Gastrocnemius medialis (tissue), 4 donors: ENCODE results near the gene PLBD2. TPM values are rescaled to one million over a fixed set of nuclear protein-coding genes. Genes with fewer than 3 reads are reported as not detected.

Source experiments
- ATAC-seq, 2 donors: fragments of 150-250 bp; one replicate each; pipeline ENCODE4 v1.9.1; 2016
- DNase-seq, 2 donors: peaks; one replicate each; pipeline ENCODE4 v3.0.0-alpha.2; 2019
- H3K27ac ChIP-seq, 4 donors: fragments of 200-600 bp; sonication (generic); 1 replicate in 1 of 4; 2 replicates in 3 of 4; pipeline ENCODE4 v1.5.1; 2016 to 2018; ENCODE audit warnings: mild to moderate bottlenecking in 2 of 4, moderate library complexity in 1 of 4
- H3K27me3 ChIP-seq, 3 donors: fragments of 200-600 bp; sonication (generic) in 2 of 3; 1 replicate in 1 of 3; 2 replicates in 2 of 3; pipeline versions ENCODE4 v1.5.1 to v1.6.0; 2016 to 2019; ENCODE audit warnings: mild to moderate bottlenecking in 1 of 3, moderate library complexity in 1 of 3
- H3K36me3 ChIP-seq, 2 donors: fragments of 200-600 bp; sonication (generic) in 1 of 2; one replicate each; pipeline ENCODE4 v1.5.1; 2017 to 2018
- H3K4me1 ChIP-seq, 2 donors: fragments of 200-600 bp; sonication (generic) in 1 of 2; one replicate each; pipeline ENCODE4 v1.5.1; 2016 to 2017; ENCODE audit warnings: mild to moderate bottlenecking in 2 of 2
- H3K4me3 ChIP-seq, 4 donors: fragments of 200-600 bp; sonication (generic) in 3 of 4; 1 replicate in 1 of 4; 2 replicates in 3 of 4; pipeline ENCODE4 v1.5.1; 2016 to 2019; ENCODE audit warnings: mild to moderate bottlenecking in 2 of 4
- H3K9me3 ChIP-seq, 3 donors: fragments of 200-600 bp; sonication (generic) in 2 of 3; 1 replicate in 1 of 3; 2 replicates in 2 of 3; pipeline ENCODE4 v1.5.1; 2016 to 2019
- CTCF ChIP-seq, 5 experiments: fragments of 450-650 bp in 3 of 5; fragments of 200-600 bp in 2 of 5; sonication (generic) in 2 of 5; IDR thresholded peaks in 4 of 5; conservative IDR thresholded peaks in 1 of 5; 1 replicate in 4 of 5; 2 replicates in 1 of 5; pipeline ENCODE4 v1.5.1; 2016 to 2019; ENCODE audit warnings: antibody characterized with exemption in 5 of 5, mild to moderate bottlenecking in 3 of 5, moderate library complexity in 3 of 5
- POLR2A ChIP-seq, 2 donors: fragments of 450-650 bp; IDR thresholded peaks; one replicate each; pipeline ENCODE4 v1.6.1; 2017; ENCODE audit warnings: antibody characterized with exemption in 2 of 2, mild to moderate bottlenecking in 2 of 2, moderate library complexity in 2 of 2
- in situ Hi-C, 4 donors: fragments of 200-750 bp; cut with MboI; loops; one replicate each; pipeline versions ENCODE4 v1.15.0 to v1.8.0; 2017; ENCODE audit warnings: low sequenced_read_pairs in 4 of 4
- intact Hi-C: fragments of 100-400 bp; cut with DNase I; formaldehyde crosslinking; loops from one replicate; pipeline ENCODE4 v1.15.1; 2023; ENCODE audit warnings: low total_unique reads
- total RNA-seq, 4 donors: library from RNA; depleted of rRNA; stranded (reverse); fragments of >200 nt; gene quantifications; one replicate each; pipeline versions ENCODE4 v1.1.0 to v1.2.3, GENCODE V29; 2016

PLBD2 gene
- total RNA-seq, 4 donors from 2014 or later: 12.0 to 28.9 (median 26.8) TPM

DNA sequence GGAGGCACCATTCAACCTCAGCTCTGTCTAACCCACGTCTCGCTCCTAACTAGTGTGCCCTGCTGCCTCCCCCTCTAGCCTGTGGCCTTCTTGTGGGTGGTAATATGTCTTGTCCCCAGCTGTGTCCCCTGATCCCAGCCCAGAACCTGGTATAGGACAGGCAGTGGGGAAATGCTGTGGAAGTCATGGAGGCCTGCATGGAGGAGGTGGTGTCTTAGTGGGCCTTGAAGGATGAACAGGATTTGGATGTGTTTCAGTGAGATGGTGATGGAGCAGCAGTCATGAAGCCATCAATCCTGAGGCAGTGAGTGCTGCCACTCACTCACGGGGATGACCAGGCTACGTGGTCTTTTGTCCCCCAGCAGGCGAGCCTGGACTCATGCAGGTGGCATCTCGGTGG lies 13.4 kb downstream of the PLBD2 start:
- Histone ChIP-seq H3K4me1 (peaks cover 3 to 12% of the 10 kb centered on the region in 2 donors), H3K36me3 (peaks cover 0 to 35% of the 10 kb centered on the region in 2 donors), H3K9me3 (no peaks in the 10 kb centered on the region), H3K27ac (no peak overlapping the region), H3K4me3 (no peak overlapping the region), H3K27me3 (no peaks in the 10 kb centered on the region)
- no peak for ATAC-seq
- TF ChIP-seq POLR2A (IDR thresholded peaks at IDR 0.05) (no peak), CTCF (IDR thresholded peaks at IDR 0.05 in 4 of 5, conservative IDR thresholded peaks at IDR 0.05 in 1 of 5) (no peak)
- in situ Hi-C loops (no loop called here), intact Hi-C loops (no loop called here)
- no peak for DNase-seq

GRCh38 chr12:113372371-113372770 lies 14.0 kb downstream of the PLBD2 start:
- ATAC-seq: no peak

GRCh38 chr12:113373440-113373839 lies 15.1 kb downstream of the PLBD2 start:
- intact Hi-C loops (no loop called here), in situ Hi-C loops (no loop called here)
- Histone ChIP-seq H3K36me3 (peaks cover 0 to 47% of the 10 kb centered on the region in 2 donors), H3K4me3 (no peak overlapping the region), H3K4me1 (no peaks in the 10 kb centered on the region), H3K27ac (no peak overlapping the region), H3K9me3 (no peaks in the 10 kb centered on the region), H3K27me3 (no peaks in the 10 kb centered on the region)
- DNase-seq (no peak), ATAC-seq (no peak)
- TF ChIP-seq CTCF (IDR thresholded peaks at IDR 0.05 in 4 of 5, conservative IDR thresholded peaks at IDR 0.05 in 1 of 5) (no peak), POLR2A (IDR thresholded peaks at IDR 0.05) (no peak)

More at GRCh38 chr12:113372371-113372770, 14.0 kb downstream of the PLBD2 start:
- intact Hi-C loops (no loop called here), in situ Hi-C loops (no loop called here)
- Histone ChIP-seq H3K9me3 (no peaks in the 10 kb centered on the region), H3K27ac (no peak overlapping the region), H3K36me3 (peaks cover 0 to 39% of the 10 kb centered on the region in 2 donors), H3K4me3 (no peak overlapping the region), H3K27me3 (no peaks in the 10 kb centered on the region), H3K4me1 (peaks cover 0 to 8% of the 10 kb centered on the region in 2 donors)
- DNase-seq: no peak
- no peak for TF ChIP-seq CTCF (IDR thresholded peaks at IDR 0.05 in 4 of 5, conservative IDR thresholded peaks at IDR 0.05 in 1 of 5)

DNA sequence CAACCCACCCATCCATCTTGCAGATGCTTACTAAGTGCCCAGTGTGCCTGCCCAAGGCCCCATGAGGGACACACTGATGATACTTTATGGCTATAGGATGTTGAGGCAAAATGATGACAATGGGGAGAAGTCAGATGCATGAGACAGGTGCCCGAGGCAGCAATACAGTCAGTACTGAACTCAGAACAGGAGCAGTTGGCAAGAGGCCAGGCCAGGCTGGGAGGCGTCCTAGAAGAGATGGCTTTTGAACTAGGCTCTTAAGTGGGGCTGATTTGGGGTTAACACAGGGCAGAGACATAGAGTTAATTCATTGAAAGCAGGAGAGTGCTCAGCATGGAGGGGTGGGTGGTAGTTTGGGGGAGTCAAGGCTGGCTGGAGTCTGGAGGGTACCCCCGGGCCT lies 15.6 kb downstream of the PLBD2 start:
- H3K27ac ChIP-seq: no peak overlapping the region
- no peak overlapping the region for H3K4me3 ChIP-seq
- in situ Hi-C loops (no loop called here), intact Hi-C loops (no loop called here)
- H3K4me1 ChIP-seq: no peaks in the 10 kb centered on the region
- DNase-seq: no peak
- H3K36me3 ChIP-seq: peaks cover 0 to 47% of the 10 kb centered on the region in 2 donors
- H3K9me3 ChIP-seq: no peaks in the 10 kb centered on the region
- TF ChIP-seq CTCF (IDR thresholded peaks at IDR 0.05 in 4 of 5, conservative IDR thresholded peaks at IDR 0.05 in 1 of 5) (no peak), POLR2A (IDR thresholded peaks at IDR 0.05) (no peak)
- H3K27me3 ChIP-seq: no peaks in the 10 kb centered on the region
- no peak for ATAC-seq

GRCh38 chr12:113374823-113375428 lies 16.5 kb downstream of the PLBD2 start:
- no peaks in the 10 kb centered on the region for H3K4me1 ChIP-seq
- in situ Hi-C loops: no loop called here
- no peak for DNase-seq
- H3K27ac ChIP-seq: no peak overlapping the region
- H3K9me3 ChIP-seq: no peaks in the 10 kb centered on the region
- H3K4me3 ChIP-seq: no peak overlapping the region
- intact Hi-C loops: no loop called here
- H3K27me3 ChIP-seq: no peaks in the 10 kb centered on the region
- peaks cover 0 to 54% of the 10 kb centered on the region in 2 donors for H3K36me3 ChIP-seq
- TF ChIP-seq CTCF (IDR thresholded peaks at IDR 0.05 in 4 of 5, conservative IDR thresholded peaks at IDR 0.05 in 1 of 5): no peak
- no peak for TF ChIP-seq POLR2A (IDR thresholded peaks at IDR 0.05)
- no peak for ATAC-seq
